TTC549 (cell line): ENCODE measurements around the gene PTGR3.

ENCODE experiments used
- FAIRE-seq: peaks from 2 replicates; lab custom pipeline; 2012; peaks lifted over from hg19 to GRCh38; lab: Jason Lieb, UNC

The PTGR3 gene

GRCh38 chr18:75235896-75236295, 27.0 kb upstream of the PTGR3 start:
- FAIRE-seq, result no peak

GRCh38 chr18:75234901-75235300, 26.0 kb upstream of the PTGR3 start:
- no peak for FAIRE-seq

DNA sequence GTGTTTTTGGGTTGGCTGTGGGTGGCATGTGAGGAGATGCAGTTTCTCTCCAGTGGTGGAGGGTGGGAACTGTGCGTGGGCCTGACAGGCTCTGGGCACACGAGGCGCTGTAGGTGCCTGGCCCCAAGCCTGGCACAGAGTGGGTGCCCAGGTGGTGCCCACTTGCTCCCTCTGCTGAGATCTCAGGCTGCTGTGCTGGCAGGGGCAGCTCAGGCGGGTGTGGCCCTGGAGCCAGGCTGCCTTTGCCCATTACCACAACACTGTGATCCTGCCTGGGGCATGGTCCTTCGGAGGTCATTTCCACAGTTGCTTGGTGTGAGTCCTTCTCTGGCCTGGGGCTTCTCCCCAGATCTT, 22.1 kb upstream of the PTGR3 start:
- FAIRE-seq, result no peak

DNA sequence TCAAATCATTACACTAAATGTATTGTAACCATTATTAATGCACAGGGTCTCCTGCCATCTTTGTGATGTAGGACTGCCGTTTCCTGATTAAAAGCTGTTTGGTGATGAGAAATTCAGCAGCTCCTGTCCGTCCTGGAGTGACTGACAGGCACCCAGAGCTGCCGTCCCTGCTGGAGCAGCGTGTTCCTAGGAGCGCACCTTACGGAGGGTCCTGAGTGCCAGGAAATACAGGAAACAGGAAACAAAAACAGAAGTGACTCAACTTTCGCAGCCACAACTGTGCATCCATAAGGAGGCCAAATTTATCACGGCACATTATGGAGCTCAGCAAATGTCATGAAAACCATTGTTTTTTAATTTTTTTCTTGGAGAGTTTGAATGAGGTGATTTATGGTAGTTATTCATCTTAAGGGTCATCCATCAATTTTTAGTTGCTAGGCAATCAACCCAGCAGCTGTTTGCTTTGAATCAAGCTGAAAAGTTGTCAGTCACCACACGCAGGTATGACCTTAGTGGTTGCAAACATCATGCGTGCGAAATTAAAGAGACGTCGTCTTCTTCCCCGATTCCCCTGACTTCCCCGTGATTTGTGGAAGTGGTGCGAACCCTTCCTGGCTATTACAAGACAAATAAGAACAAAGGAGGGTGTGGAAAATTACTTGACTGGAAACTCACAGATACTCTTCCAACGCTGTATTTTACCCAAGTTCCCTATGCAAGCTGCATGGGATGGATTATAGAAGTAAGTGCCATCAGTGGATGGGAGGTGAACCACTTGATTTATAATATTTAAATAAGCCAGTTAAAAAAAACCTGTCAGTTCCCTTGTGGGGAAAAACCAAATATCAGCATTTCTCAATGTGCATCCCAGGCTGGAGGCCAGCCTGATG, 21.5 kb upstream of the PTGR3 start:
- no peak for FAIRE-seq

DNA sequence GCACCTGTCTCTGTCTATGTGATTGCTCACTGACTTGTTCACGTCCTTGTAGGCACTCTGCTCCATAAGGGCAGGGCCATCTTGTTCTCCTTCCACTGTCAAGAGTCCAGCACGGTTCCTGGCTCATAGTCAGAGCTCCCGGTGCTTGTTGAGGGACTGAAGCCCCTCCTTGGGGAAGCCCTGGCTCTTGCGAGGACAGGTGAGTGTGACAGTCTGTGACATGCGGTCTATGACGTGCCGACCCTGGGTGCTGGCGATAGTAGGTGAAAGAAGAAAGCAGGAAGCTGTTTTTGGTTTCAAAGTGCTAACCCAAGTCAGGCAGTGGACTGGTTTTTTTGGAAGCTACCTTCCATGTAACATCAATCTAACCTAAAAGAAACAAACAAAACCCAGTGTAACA, 20.5 kb upstream of the PTGR3 start:
- no peak for FAIRE-seq

DNA sequence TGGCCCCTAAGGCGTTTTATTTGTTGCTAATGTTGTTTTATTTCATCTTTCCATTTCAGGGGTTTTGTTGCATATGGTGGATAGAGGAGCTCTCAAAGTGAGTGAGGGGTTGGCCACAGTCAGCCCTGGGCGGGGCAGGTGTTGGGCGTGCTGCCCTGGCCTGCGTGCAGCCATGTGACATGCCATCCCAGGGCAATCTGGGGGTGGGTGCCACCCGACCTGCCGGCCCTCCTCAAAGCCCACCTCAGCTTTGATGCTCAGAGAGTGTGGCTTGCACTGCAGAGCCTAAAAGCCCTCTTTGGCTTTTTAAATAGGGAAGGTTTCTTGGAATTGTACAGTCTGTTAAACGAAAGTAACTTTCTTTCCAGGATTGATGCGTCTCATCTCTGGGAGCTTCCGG, 20.0 kb upstream of the PTGR3 start:
- FAIRE-seq, result no peak

- no peak for FAIRE-seq
Observed at GRCh38 chr18:75227535-75228296, 18.8 kb upstream of the PTGR3 start.

- FAIRE-seq, result no peak
Observed at GRCh38 chr18:75226956-75227316, 18.0 kb upstream of the PTGR3 start.

GRCh38 chr18:75226286-75226955, 17.5 kb upstream of the PTGR3 start:
- FAIRE-seq, result no peak

DNA sequence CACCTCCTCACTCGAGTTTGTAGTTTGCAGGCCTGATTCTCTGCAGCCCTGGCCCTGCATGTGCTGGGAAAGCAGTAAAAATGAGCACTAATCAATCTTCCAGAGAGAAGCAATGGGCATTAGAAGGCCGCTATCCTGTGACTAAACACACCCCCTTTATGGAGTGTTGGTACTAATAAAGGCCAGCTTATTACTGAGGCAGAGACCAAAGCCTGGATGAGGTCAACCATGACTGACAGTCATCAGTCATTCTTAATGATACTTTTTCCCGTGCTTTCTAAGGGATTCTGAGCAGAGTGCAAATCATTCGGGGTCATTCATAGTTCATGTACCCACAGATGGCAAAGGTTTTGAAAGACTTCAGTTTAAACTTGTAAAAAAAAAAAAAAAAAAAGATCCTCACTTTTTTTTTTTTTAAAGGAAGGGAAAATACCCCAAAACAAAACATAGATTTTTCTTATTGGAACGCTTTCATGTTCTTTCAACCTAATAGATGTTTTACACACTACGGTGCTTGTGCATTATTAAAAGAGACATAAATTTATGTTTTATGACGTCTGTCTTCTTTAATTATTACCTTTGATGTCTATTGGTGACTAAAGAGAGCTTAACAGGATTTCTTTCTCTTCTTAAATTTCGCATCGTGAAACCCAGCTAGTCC, 14.9 kb upstream of the PTGR3 start:
- no peak for FAIRE-seq

DNA sequence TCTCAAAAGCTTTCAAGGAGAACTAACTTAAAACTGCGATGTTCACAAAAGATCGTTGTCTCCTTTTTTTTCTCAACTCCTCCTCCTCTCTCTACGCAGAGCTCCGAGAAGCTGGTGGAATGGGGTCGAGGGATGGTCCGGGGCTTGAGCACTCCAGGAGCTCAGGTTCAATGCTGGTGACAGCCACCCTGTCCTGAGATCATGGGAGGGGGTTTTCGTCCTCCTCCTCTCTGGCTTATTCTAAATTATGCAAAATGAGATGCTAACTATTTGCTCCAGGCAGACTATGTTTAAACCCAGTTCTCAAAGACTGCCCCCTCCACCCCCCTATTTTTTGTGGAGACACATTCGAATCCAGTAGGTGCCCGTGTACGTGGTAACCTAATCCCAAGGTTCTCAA, 13.5 kb upstream of the PTGR3 start:
- no peak for FAIRE-seq

GRCh38 chr18:75221897-75222296, 13.0 kb upstream of the PTGR3 start:
- no peak for FAIRE-seq

DNA sequence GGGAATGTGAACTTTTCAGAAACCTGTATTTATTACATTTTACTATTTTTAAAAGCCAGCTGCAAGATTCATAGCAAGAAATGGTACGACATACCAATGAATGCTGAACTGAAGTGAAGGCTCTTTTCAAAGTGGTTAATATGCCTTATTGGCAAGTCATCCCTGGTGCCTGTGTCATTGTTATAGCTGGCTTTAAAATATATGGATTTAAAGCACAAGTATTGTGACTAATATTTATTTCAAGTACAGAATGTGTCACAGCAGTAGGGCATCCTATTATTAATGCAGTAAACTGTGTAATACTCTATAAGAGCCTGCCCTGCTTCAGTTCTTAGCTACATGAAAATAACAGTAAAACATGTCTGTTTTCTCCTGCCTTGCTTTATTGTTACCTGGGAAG, 12.5 kb upstream of the PTGR3 start:
- FAIRE-seq, result no peak

DNA sequence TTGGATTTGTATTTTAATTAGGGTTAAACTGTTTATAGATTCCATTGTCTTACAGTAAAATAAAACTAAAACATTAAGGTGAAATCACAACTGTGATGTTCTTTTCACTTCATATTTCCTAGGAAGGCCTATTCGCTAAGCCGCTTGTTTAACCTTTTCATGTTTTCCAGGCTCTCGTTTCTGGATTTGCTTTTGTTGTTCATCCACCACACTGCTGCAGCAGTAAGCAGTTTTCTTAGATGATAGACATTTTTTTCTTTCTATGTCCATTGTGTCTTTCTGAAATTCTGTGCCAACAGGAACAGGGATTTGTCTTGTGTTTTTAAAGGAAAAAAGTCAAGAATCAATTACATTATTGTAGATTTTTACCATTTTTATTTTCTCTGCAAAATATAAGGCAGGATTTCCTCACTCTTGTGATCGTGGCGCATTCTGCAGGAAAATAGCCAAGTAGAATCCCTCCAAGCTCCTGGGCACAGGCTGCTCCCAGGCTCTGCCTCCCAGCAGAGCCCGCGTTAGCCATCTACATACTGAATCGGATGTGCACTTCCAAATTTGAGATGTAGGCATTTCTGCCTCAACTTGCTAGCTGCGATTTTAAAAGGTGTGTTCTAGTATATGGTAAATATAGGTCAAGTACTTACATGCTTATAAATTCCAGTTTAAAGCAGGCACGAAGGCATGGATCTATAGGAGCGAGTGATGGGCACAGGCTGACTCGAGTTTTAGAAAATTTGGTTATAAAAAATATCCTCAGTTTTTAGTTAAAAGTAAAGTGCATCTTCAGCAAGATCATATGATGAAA, 11.8 kb upstream of the PTGR3 start:
- no peak for FAIRE-seq

DNA sequence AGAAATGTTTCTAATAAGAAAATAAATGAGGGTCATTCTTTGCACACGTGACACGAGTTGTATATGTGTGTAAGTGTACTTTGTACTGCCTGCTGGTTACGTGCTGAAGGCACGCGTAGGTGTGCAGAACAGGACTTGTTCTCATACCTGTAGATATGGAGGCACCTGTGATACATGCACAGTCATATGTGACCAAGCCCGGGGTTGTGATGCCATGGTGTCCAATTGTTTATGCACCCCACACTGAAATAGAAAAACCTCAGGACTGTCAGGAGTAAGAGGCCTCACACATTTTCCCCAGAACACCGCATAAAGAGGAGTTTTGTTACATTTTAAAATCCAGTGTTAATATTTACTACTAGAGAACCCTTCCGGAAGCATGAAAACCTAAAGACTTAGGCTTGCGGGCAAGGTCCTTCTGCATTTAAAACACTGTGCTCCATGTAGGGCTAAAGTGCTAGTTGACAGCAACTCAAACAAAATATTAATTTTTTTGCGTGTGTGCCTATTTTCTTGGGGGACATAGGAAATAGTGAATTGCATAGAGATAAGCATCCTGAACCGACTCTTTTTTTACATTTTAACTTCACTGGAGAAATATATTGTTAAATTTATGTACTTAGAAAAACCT, 10.9 kb upstream of the PTGR3 start:
- FAIRE-seq, result no peak

GRCh38 chr18:75218065-75218923, 9.4 kb upstream of the PTGR3 start:
- no peak for FAIRE-seq

DNA sequence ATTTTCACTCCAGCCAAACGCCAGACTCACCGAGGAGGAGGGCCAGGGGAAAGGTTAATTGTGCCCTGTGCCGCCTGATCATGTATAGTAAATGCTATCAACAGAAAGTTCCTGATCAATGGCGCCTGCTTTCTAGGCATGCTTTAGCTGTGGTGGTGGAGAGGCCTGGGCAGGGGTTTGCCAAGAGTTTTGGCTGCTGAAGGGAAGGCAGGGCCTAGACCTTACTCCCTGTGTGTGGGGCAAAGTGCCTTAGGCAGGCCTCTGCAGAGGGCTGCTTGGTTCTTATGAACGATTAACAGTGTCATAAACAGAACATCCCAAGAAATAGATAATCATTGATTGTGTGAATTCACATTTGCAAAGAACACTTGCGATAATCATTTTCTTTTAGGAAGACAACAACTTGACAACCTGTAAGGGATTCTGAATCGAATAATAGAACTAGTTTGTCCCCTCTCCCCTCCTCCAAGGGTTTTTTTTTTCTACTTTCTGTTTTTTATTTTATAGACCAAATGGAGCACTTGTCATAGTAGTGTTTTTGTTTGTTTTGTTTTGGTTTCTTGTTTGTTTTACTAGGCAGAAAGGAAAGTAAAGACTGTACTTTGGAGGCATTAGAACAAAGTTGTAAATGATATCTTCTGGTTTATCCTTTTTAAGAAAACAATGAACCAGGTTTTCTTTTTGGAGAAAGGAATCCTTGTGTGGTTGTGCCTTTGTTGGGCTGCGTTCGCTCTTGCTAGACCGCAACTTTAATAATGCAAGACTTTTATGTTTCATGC, 8.2 kb upstream of the PTGR3 start:
- FAIRE-seq, result no peak

DNA sequence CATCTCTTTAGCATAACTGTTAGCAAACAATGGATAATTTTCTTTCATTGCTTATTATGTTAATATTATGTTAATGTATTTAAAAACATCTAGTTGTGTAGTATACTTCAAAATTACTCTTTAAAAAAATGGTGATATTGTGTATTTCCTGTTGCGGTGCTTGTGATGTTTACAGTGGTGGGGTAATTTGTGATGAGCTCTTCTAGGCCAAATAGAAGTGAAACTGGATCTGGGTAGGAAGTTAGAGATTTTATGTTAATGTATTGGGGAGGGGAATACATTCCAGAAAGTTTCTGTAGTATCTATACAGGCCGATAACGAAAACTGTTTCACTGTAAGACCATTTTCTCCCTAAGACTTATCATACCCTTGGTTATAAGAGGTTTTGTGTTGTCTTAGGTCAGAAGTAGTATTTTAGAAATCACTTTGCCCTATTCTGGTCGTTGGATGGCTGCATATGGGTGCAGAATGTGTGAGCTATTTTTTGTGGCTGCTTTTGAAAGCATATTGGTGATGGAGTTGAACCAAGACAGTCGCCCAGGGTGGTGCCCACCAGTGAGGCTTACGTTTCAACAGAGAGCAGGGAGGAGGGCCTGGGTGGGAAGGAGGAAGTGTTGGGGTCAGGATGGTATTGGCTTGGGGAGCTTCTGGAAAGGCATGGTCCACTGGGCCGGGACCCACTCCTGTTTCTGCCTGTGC, 7.4 kb upstream of the PTGR3 start:
- no peak for FAIRE-seq

- no peak for FAIRE-seq
Observed at GRCh38 chr18:75215663-75216062, 6.7 kb upstream of the PTGR3 start.
